Naive thymus-derived CD4-positive, alpha-beta T cell (primary cell): Measurements from ENCODE around the gene MPO. TPM values are rescaled to one million over a fixed set of nuclear protein-coding genes. Genes with fewer than 3 reads are reported as not detected.

ENCODE experiments used
- ATAC-seq: fragments of 150-1000 bp; cut with Tn5 transposase; 2 replicates; pipeline ENCODE4 v1.10.0; 2021; ENCODE audit warnings: mild to moderate bottlenecking, moderate library complexity
- CTCF ChIA-PET: fragments of 350-600 bp; sonication (Branson Sonifier 250); formaldehyde crosslinking; loops from one replicate; lab custom pipeline; 2021; ENCODE audit warnings: antibody characterized with exemption; lab: Charles Lee
- POLR2A ChIA-PET: fragments of 350-600 bp; sonication (Branson Sonifier 250); formaldehyde crosslinking; loops from one replicate; lab custom pipeline; 2021; ENCODE audit warnings: antibody characterized with exemption, inconsistent platforms; lab: Charles Lee
- DNase-seq, 9 donors: peaks; one replicate each; pipeline versions ENCODE4 v3.0.0 to v3.0.0-alpha.2; 2020 to 2022; ENCODE audit warnings: mixed read lengths in 1 of 9
- H3K27ac ChIP-seq: one replicate; pipeline ENCODE4 v1.7.0; 2013; ENCODE audit warnings: mild to moderate bottlenecking, low read depth, low read length, moderate library complexity
- H3K27me3 ChIP-seq, 2 donors: one replicate each; pipeline ENCODE4 v1.7.0; 2013; ENCODE audit warnings: low read length in 2 of 2, mild to moderate bottlenecking in 2 of 2, moderate library complexity in 2 of 2; ENCODE audit not compliant: control insufficient read depth in 2 of 2, insufficient read depth in 2 of 2
- H3K36me3 ChIP-seq, 3 experiments: 1 replicate in 2 of 3; 2 replicates in 1 of 3; pipeline ENCODE4 v1.7.0; 2013; ENCODE audit warnings: low read length in 3 of 3, mild to moderate bottlenecking in 3 of 3, moderate library complexity in 1 of 3; ENCODE audit not compliant: insufficient read depth in 3 of 3, control insufficient read depth in 2 of 3
- H3K4me1 ChIP-seq, 2 donors: one replicate each; pipeline ENCODE4 v1.7.0; 2013; ENCODE audit warnings: low read length in 2 of 2, mild to moderate bottlenecking in 2 of 2, moderate library complexity in 1 of 2; ENCODE audit not compliant: control insufficient read depth in 2 of 2, insufficient read depth in 2 of 2
- H3K4me3 ChIP-seq: 2 replicates; pipeline ENCODE4 v1.7.0; 2013; ENCODE audit warnings: mild to moderate bottlenecking, low read length
- H3K9me3 ChIP-seq, 3 experiments: 1 replicate in 2 of 3; 2 replicates in 1 of 3; pipeline ENCODE4 v1.7.0; 2013; ENCODE audit warnings: low read length in 3 of 3; ENCODE audit not compliant: control insufficient read depth in 2 of 3
- H3K27ac Mint-ChIP-seq, 9 donors: one replicate each; pipeline ENCODE4 v1.8.0; 2020 to 2022; ENCODE audit warnings: mixed read lengths in 9 of 9, mild to moderate bottlenecking in 8 of 9, moderate library complexity in 5 of 9, inconsistent platforms in 2 of 9
- H3K27me3 Mint-ChIP-seq, 5 donors: one replicate each; pipeline ENCODE4 v1.8.0; 2021 to 2022; ENCODE audit warnings: mixed read lengths in 5 of 5, mild to moderate bottlenecking in 1 of 5
- H3K36me3 Mint-ChIP-seq, 5 donors: one replicate each; pipeline ENCODE4 v1.8.0; 2020 to 2022; ENCODE audit warnings: mixed read lengths in 5 of 5, mild to moderate bottlenecking in 3 of 5, inconsistent platforms in 1 of 5
- H3K4me1 Mint-ChIP-seq, 7 donors: one replicate each; pipeline ENCODE4 v1.8.0; 2020 to 2022; ENCODE audit warnings: mixed read lengths in 7 of 7, mild to moderate bottlenecking in 3 of 7, inconsistent platforms in 1 of 7
- H3K4me3 Mint-ChIP-seq, 10 donors: one replicate each; pipeline ENCODE4 v1.8.0; 2020 to 2022; ENCODE audit warnings: mild to moderate bottlenecking in 10 of 10, mixed read lengths in 10 of 10, moderate library complexity in 6 of 10, inconsistent platforms in 2 of 10
- H3K9me3 Mint-ChIP-seq, 11 donors: one replicate each; pipeline ENCODE4 v1.8.0; 2020 to 2022; ENCODE audit warnings: mixed read lengths in 11 of 11, mild to moderate bottlenecking in 4 of 11, inconsistent platforms in 1 of 11, moderate library complexity in 1 of 11
- intact Hi-C, 2 donors: fragments of 100-400 bp; cut with micrococcal nuclease; formaldehyde crosslinking; loops; one replicate each; pipeline ENCODE4 v1.15.1; 2023
- polyA plus RNA-seq, 2 donors: library from polyadenylated mRNA; unstranded; fragments of 300-500 nt; fragmentation: Illumina TruSeq; gene quantifications; one replicate each; pipeline ENCODE4 v1.2.3, GENCODE V29; 2021
- total RNA-seq, 6 experiments: library from RNA in 5 of 6; stranded (reverse) in 5 of 6; gene quantifications; 1 replicate in 5 of 6; 2 replicates in 1 of 6; pipeline ENCODE4 v1.2.3 and lab custom pipeline; 2021 to 2026

Gene MPO
- total and polyA plus RNA-seq, 7 experiments from 2014 or later: 0.32 to 7.3 TPM; not detected in 5

- H3K27me3 Mint-ChIP-seq: peaks cover 23 to 66% (median 33%) of the 10 kb centered on the region in 5 donors
- CTCF ChIA-PET: interaction anchor here (1.1 kb wide), 1 partner anchor 14 kb away, joined by 3 read pairs; no protein-coding TSS in a partner anchor
- POLR2A ChIA-PET: no interaction called here
Observed at GRCh38 chr17:58242171-58242784, 38.5 kb downstream of the MPO start.

GRCh38 chr17:58239987-58240386 lies 40.7 kb downstream of the MPO start:
- DNase-seq (no peak), ATAC-seq (no peak)
- Histone ChIP-seq H3K27ac (no peak overlapping the region), H3K4me1 (no peaks in the 10 kb centered on the region), H3K27me3 (no peaks in the 10 kb centered on the region), H3K4me3 (no peak overlapping the region), H3K36me3 (no peaks in the 10 kb centered on the region), H3K9me3 (no peaks in the 10 kb centered on the region)
- Mint-ChIP-seq H3K4me1 (peaks cover 0 to 6% (median 0%) of the 10 kb centered on the region in 7 donors), H3K4me3 (no peak overlapping the region), H3K9me3 (no peaks in the 10 kb centered on the region), H3K27ac (no peak overlapping the region), H3K36me3 (no peaks in the 10 kb centered on the region), H3K27me3 (peaks cover 29 to 80% (median 41%) of the 10 kb centered on the region in 5 donors)
- POLR2A ChIA-PET: no interaction called here
- intact Hi-C loops: no loop called here
- CTCF ChIA-PET: interaction anchor here (1.5 kb wide), 1 partner anchor 10 kb away, joined by 7 read pairs; no protein-coding TSS in a partner anchor

More at GRCh38 chr17:58242171-58242784, 38.5 kb downstream of the MPO start:
- Histone ChIP-seq H3K27ac (no peak overlapping the region), H3K4me1 (no peaks in the 10 kb centered on the region), H3K9me3 (no peaks in the 10 kb centered on the region), H3K4me3 (no peak overlapping the region), H3K27me3 (no peaks in the 10 kb centered on the region), H3K36me3 (no peaks in the 10 kb centered on the region)
- ATAC-seq (no peak), DNase-seq (no peak)
- Mint-ChIP-seq H3K9me3 (no peaks in the 10 kb centered on the region), H3K27ac (no peak overlapping the region), H3K4me1 (peaks cover 0 to 6% (median 0%) of the 10 kb centered on the region in 7 donors), H3K36me3 (no peaks in the 10 kb centered on the region), H3K4me3 (no peak overlapping the region)
- intact Hi-C loops: no loop called here

DNA sequence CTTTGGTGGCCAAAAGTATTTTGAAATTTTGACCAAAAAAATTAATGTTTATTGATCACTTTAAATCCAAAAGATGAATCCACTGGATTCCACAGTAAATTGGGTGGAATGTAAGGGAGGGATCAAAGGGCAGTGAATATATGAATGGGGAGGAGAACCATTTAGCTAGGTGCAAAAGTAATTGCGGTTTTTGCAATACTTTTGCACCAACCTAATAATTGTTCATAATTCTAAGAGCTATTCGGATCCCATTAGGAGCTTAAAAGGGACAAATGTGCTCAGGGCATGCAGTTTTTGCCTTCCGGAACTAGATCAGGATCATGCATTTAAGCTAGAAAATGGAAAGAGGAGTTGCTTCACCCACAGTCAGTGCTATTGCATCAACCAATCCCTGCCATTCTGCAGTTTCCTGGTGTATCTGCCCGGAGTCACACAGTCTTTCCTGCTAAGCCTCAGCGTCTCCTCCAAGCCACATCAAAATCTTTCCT lies 42.5 kb downstream of the MPO start, which contains the start of gene LPO:
LPO (plus strand) TSS at position 438 of the 488 bp plus-strand sequence. CDS start 4,396 bp downstream, outside the sequence.
- no peaks in the 10 kb centered on the region for H3K27me3 ChIP-seq
- no peaks in the 10 kb centered on the region for H3K36me3 Mint-ChIP-seq
- POLR2A ChIA-PET: interaction anchor here (0.7 kb wide), 1 partner anchor 99 kb away, joined by 3 read pairs; no protein-coding TSS in a partner anchor
- ATAC-seq (no peak), DNase-seq (no peak)
- no peaks in the 10 kb centered on the region for H3K4me1 Mint-ChIP-seq
- no peak within 1 kb of the TSS for H3K4me3 ChIP-seq
- CTCF ChIA-PET: interaction anchor here (0.6 to 2.4 kb wide), 4 partner anchors 10 to 224 kb away, joined by 3 to 6 read pairs (median 4); no protein-coding TSS in a partner anchor
- H3K4me3 Mint-ChIP-seq: no peak within 1 kb of the TSS
- H3K27ac ChIP-seq: no peak within 1 kb of the TSS
- no peaks in the 10 kb centered on the region for H3K9me3 ChIP-seq
- intact Hi-C loops: no loop called here
- peaks cover 31 to 80% (median 35%) of the 10 kb centered on the region in 5 donors for H3K27me3 Mint-ChIP-seq
- H3K27ac Mint-ChIP-seq: peak within 1 kb of the TSS in 1 of 9 donors; percentile 43
- H3K4me1 ChIP-seq: no peaks in the 10 kb centered on the region
- H3K36me3 ChIP-seq: no peaks in the 10 kb centered on the region
- no peaks in the 10 kb centered on the region for H3K9me3 Mint-ChIP-seq

DNA sequence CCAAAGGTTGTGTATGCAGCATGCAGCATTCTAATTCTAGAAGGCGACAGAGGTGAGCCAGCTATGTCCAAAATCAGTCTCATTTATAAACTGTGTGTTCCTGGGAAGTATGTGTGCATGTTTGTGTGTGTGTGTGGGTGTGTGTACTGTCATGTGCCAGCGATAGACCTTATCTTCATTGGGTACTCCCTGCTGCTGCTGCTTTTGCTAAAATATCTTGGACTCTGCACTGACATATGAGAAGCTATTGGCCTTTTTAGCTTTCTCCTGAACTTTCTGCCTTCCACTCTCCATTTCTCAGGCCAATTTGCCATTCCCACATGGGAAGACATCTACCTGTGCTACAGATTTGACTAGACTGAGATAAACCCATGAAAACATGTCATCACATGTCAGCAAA lies 44.3 kb downstream of the MPO start:
- no peak overlapping the region for H3K27ac ChIP-seq
- ChIA-PET POLR2A (interaction anchor here (0.6 kb wide), 1 partner anchor 100 kb away, joined by 3 read pairs; no protein-coding TSS in a partner anchor), CTCF (interaction anchor here (2.4 kb wide), 1 partner anchor 13 kb away, joined by 6 read pairs; no protein-coding TSS in a partner anchor)
- no peak for ATAC-seq
- no peaks in the 10 kb centered on the region for H3K4me1 ChIP-seq
- DNase-seq: no peak
- Mint-ChIP-seq H3K27ac (no peak overlapping the region), H3K36me3 (no peaks in the 10 kb centered on the region), H3K4me1 (peaks cover 0 to 12% (median 0%) of the 10 kb centered on the region in 7 donors), H3K9me3 (no peaks in the 10 kb centered on the region), H3K4me3 (no peak overlapping the region), H3K27me3 (peaks cover 22 to 82% (median 27%) of the 10 kb centered on the region in 5 donors)
- H3K4me3 ChIP-seq: no peak overlapping the region
- no peaks in the 10 kb centered on the region for H3K27me3 ChIP-seq
- H3K36me3 ChIP-seq: no peaks in the 10 kb centered on the region
- H3K9me3 ChIP-seq: no peaks in the 10 kb centered on the region
- intact Hi-C loops: no loop called here

GRCh38 chr17:58235821-58236220 lies 44.9 kb downstream of the MPO start:
- Histone ChIP-seq H3K9me3 (no peaks in the 10 kb centered on the region), H3K27me3 (no peaks in the 10 kb centered on the region), H3K27ac (no peak overlapping the region), H3K4me3 (no peak overlapping the region), H3K4me1 (no peaks in the 10 kb centered on the region), H3K36me3 (no peaks in the 10 kb centered on the region)
- CTCF ChIA-PET: interaction anchor here (2.4 kb wide), 1 partner anchor 14 kb away, joined by 6 read pairs; no protein-coding TSS in a partner anchor
- peaks cover 18 to 85% (median 26%) of the 10 kb centered on the region in 5 donors for H3K27me3 Mint-ChIP-seq
- no peaks in the 10 kb centered on the region for H3K36me3 Mint-ChIP-seq
- no peak overlapping the region for H3K27ac Mint-ChIP-seq
- intact Hi-C loops: no loop called here
- H3K4me3 Mint-ChIP-seq: no peak overlapping the region
- peaks cover 0 to 12% (median 0%) of the 10 kb centered on the region in 7 donors for H3K4me1 Mint-ChIP-seq
- no peak for DNase-seq
- H3K9me3 Mint-ChIP-seq: no peaks in the 10 kb centered on the region
- ATAC-seq: no peak
- POLR2A ChIA-PET: interaction anchor here (0.6 kb wide), 2 partner anchors 101 to 105 kb away, joined by 3 to 6 read pairs; no protein-coding TSS in a partner anchor

GRCh38 chr17:58234512-58234911 lies 46.2 kb downstream of the MPO start:
- no peak overlapping the region for H3K4me3 Mint-ChIP-seq
- no peak for DNase-seq
- peaks cover 6 to 74% (median 22%) of the 10 kb centered on the region in 5 donors for H3K27me3 Mint-ChIP-seq
- H3K27ac Mint-ChIP-seq: no peak overlapping the region
- ChIA-PET CTCF (no interaction called here), POLR2A (no interaction called here)
- Histone ChIP-seq H3K27ac (no peak overlapping the region), H3K36me3 (no peaks in the 10 kb centered on the region), H3K9me3 (no peaks in the 10 kb centered on the region), H3K4me3 (no peak overlapping the region), H3K4me1 (no peaks in the 10 kb centered on the region), H3K27me3 (no peaks in the 10 kb centered on the region)
- peaks cover 0 to 12% (median 0%) of the 10 kb centered on the region in 7 donors for H3K4me1 Mint-ChIP-seq
- intact Hi-C loops: no loop called here
- no peaks in the 10 kb centered on the region for H3K36me3 Mint-ChIP-seq
- no peaks in the 10 kb centered on the region for H3K9me3 Mint-ChIP-seq
- no peak for ATAC-seq
